ENCODE measurements around the gene FBH1. TPM values are rescaled to one million over a fixed set of nuclear protein-coding genes. Genes with fewer than 3 reads are reported as not detected.
"Not testable (repeated sequence)": the region's sequence is repeated elsewhere in the genome, so short reads cannot be mapped to it uniquely, and the experiment has no call there.

The FBH1 gene
- total RNA-seq, 2 donors from 2014 or later: 30.9 to 63.6 TPM

- H3K9me3 ChIP-seq: no peaks in the 10 kb centered on the region
- DNase-seq: no peak
- intact Hi-C loops (cut with DNase I): no loop called here
- H3K27ac ChIP-seq: peak overlapping the region; percentile 93 to 99 (median 94)
- TF ChIP-seq CTCF (IDR thresholded peaks at IDR 0.05) (no peak), POLR2A (IDR thresholded peaks at IDR 0.05) (no peak)
- H3K27me3 ChIP-seq: no peaks in the 10 kb centered on the region
- ATAC-seq: no peak
- H3K4me3 ChIP-seq: no peak overlapping the region
- H3K36me3 ChIP-seq (replicated peaks in 1 of 2; ENCODE audit: insufficient read depth in 1 of 2, low read depth in 2 of 2): no peaks in the 10 kb centered on the region
- peaks cover 35% of the 10 kb centered on the region for H3K4me1 ChIP-seq
- 87 to 88% methylated on average over 8 to 9 of the region's 9 CpGs for WGBS, 2 donors
Measured at GRCh38 chr10:5945190-5945509, 55.1 kb downstream of the FBH1 start.

GRCh38 chr10:5945561-5946418 is 55.7 kb downstream of the FBH1 start:
- H3K36me3 ChIP-seq (replicated peaks in 1 of 2; ENCODE audit: insufficient read depth in 1 of 2, low read depth in 2 of 2): no peaks in the 10 kb centered on the region
- ATAC-seq (no peak), DNase-seq (peak in 3 of 4 donors; percentile 37 to 64 (median 39))
- no peaks in the 10 kb centered on the region for H3K9me3 ChIP-seq
- H3K27me3 ChIP-seq: no peaks in the 10 kb centered on the region
- H3K27ac ChIP-seq: peak overlapping the region; percentile 93 to 99 (median 94)
- intact Hi-C loops (cut with DNase I): no loop called here
- peak in 2 of 3 donors; percentile 9 to 15 for TF ChIP-seq POLR2A (IDR thresholded peaks at IDR 0.05)
- no peak for TF ChIP-seq CTCF (IDR thresholded peaks at IDR 0.05)
- peaks cover 42% of the 10 kb centered on the region for H3K4me1 ChIP-seq
- H3K4me3 ChIP-seq: no peak overlapping the region
- WGBS, 2 donors: 64 to 79% methylated on average over 20 to 21 of the region's 21 CpGs

- ATAC-seq; intact Hi-C loops (cut with DNase I); DNase-seq: not testable (repeated sequence)
Measured at GRCh38 chr10:5946419-5946775, 56.4 kb downstream of the FBH1 start.

GRCh38 chr10:5946786-5947185 is 56.7 kb downstream of the FBH1 start:
- Histone ChIP-seq H3K9me3 (no peaks in the 10 kb centered on the region), H3K36me3 (replicated peaks in 1 of 2; ENCODE audit: insufficient read depth in 1 of 2, low read depth in 2 of 2) (no peaks in the 10 kb centered on the region), H3K27ac (peak overlapping the region in 1 of 4 donors; percentile 93), H3K27me3 (no peaks in the 10 kb centered on the region), H3K4me1 (peaks cover 48% of the 10 kb centered on the region), H3K4me3 (no peak overlapping the region)
- TF ChIP-seq CTCF (IDR thresholded peaks at IDR 0.05) (no peak), POLR2A (IDR thresholded peaks at IDR 0.05) (no peak)
- 82 to 88% methylated on average over 8 of the region's 8 CpGs for WGBS, 2 donors
- no peak for DNase-seq
- intact Hi-C loops (cut with DNase I): no loop called here
- ATAC-seq: no peak

More at GRCh38 chr10:5946419-5946775, 56.4 kb downstream of the FBH1 start:
- H3K36me3 ChIP-seq (replicated peaks in 1 of 2; ENCODE audit: insufficient read depth in 1 of 2, low read depth in 2 of 2); H3K9me3 ChIP-seq; H3K4me3 ChIP-seq; H3K27me3 ChIP-seq: not testable (repeated sequence)
- peak overlapping the region in 3 of 4 donors; percentile 93 to 99 (median 95) for H3K27ac ChIP-seq
- peaks cover 46% of the 10 kb centered on the region for H3K4me1 ChIP-seq
- 95% methylated on average over 10 of the region's 10 CpGs for WGBS, 2 donors

GRCh38 chr10:5947471-5948207 is 57.6 kb downstream of the FBH1 start:
- no peak for TF ChIP-seq POLR2A (IDR thresholded peaks at IDR 0.05)
- no peak for TF ChIP-seq CTCF (IDR thresholded peaks at IDR 0.05)
- no peak overlapping the region for H3K4me3 ChIP-seq
- H3K9me3 ChIP-seq: no peaks in the 10 kb centered on the region
- 90 to 92% methylated on average over 16 to 17 of the region's 17 CpGs for WGBS, 2 donors
- ATAC-seq (no peak), DNase-seq (no peak)
- H3K27ac ChIP-seq: peak overlapping the region in 1 of 4 donors; percentile 26
- H3K27me3 ChIP-seq: no peaks in the 10 kb centered on the region
- peaks cover 0 to 3% of the 10 kb centered on the region in 2 donors for H3K36me3 ChIP-seq (replicated peaks in 1 of 2; ENCODE audit: insufficient read depth in 1 of 2, low read depth in 2 of 2)
- peaks cover 48% of the 10 kb centered on the region for H3K4me1 ChIP-seq
- intact Hi-C loops (cut with DNase I): no loop called here

All from body of pancreas (tissue), 4 donors.